Stimulated activated CD4-positive, alpha-beta T cell treated with anti-CD3 and anti-CD28 coated beads, TNF-alpha, amount 100 ng/mL, for 4 hours (primary cell): ENCODE measurements around the gene MRC2.

ENCODE experiments used
- DNase-seq, 3 experiments: peaks; one replicate each; pipeline ENCODE4 v3.0.0-alpha.2; 2020; ENCODE audit warnings: low read depth in 3 of 3

Gene MRC2

DNA sequence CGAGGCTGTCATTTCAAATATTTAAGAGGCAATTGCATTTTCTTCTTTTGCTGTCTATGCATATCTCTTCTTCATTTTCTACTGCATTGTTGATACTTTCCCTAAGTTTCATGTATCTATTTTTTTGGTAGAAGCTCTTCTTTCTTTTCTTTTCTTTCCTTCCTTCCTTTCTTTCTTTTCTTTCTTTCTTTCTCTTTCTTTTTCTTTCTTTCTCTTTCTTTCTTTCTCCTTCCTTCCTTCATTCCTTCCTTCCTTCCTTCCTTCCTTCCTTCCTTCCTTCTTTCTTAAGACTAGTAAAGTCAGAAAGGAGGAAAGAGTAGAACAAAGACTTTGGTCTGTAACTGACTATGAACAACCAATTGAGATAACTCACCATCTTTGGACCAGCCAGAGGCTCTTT, 33.9 kb downstream of the MRC2 start:
- DNase-seq: no peak

DNA sequence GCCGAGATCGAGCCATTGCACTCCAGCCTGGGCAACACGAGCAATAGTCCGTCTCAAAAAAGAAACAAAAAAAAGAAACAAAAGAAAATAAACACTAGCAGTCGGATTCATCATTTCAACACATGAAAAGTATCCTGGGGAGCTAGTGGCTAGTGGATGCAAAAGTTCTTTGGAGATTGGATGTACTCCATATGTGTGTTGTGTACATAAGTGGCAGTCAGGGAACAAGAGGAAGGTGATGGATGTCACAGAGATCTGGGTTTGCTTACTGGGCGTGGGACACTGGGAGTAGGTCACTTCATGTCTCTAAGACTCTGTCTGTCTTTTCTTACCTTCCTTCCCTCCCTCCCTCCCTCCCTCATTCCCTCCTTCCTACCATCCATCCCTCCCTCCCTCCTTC, 35.4 kb downstream of the MRC2 start:
- no peak for DNase-seq

DNA sequence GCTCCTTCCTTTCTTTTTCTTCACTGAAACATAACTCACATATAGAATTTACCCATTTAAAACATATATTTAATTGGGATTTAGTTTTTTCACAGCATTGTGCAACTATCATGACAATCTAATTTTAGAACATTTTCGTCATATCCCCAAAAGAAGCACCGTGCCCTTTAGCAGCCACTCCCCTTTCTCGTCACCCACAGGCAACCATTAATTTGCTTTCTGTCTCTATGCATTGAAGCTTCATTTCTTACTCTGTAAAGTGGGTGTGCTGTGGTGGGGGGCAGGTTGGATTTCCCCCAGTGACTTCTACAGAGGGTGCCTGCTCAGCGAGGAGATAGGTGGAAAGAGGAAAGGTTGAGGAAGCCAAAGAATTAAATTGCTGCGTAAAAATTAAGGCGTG, 35.8 kb downstream of the MRC2 start:
- no peak for DNase-seq

DNA sequence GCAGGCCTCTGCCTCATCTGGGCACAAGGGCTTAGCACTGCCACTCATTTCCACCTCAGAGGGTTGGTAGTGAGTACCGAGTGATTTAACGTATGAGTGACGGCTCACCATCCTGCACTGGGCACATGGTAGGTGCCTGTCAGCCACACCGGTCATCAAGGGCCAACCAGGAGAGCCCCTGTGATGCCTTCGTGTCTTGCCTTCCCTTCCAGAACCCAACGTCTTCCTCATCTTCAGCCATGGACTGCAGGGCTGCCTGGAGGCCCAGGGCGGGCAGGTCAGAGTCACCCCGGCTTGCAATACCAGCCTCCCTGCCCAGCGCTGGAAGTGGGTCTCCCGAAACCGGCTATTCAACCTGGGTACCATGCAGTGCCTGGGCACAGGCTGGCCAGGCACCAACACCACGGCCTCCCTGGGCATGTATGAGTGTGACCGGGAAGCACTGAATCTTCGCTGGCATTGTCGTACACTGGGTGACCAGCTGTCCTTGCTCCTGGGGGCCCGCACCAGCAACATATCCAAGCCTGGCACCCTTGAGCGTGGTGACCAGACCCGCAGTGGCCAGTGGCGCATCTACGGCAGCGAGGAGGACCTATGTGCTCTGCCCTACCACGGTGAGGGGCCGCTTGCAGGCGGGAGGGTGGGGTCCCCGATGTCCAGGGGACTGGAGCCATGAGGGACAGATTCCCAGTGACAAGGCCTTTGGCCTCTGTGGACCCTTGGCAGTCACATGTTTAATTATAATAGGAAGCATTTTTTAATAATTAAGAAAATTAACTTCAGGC, 37.1 kb downstream of the MRC2 start:
- no peak for DNase-seq

DNA sequence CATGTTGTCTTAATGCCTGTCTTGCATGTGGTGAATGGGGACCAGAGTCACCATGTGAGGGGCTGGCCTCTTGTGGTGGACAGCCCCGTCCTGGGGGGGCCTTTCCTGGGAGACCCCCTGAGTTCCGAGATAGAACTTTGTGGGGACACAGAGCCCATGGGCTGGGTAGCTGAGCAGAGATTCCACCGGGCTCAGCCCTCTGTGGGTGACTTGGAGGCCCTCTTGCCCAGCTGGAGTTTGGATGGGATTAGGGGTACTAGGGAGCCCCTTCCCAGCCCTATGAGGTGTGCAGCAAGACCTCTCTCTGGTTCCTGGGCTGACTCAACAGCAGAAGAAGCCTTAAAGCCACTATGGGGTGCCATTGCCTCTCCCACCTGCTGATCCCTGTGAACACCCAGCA, 38.1 kb downstream of the MRC2 start:
- no peak for DNase-seq

DNA sequence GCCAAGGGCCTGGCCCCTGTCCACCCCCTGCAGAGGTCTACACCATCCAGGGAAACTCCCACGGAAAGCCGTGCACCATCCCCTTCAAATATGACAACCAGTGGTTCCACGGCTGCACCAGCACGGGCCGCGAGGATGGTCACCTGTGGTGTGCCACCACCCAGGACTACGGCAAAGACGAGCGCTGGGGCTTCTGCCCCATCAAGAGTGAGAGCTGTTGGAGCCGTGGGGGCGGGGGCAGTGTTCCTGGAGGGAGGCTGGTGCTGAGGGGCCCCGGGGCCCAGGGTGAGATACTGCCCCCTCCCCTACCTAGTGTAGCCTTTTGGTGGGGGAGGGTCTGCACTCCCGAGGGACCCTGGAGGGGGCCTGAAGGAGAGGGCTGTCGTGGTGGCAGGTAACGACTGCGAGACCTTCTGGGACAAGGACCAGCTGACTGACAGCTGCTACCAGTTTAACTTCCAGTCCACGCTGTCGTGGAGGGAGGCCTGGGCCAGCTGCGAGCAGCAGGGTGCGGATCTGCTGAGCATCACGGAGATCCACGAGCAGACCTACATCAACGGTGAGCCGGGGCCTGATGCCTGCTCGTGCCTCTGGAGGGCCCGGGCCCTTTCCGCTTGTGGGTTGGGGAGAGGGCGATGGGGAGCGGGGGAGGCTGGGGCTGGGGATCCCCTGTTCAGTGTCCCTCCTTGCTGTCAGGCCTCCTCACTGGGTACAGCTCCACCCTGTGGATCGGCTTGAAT, 38.8 kb downstream of the MRC2 start:
- DNase-seq: no peak

DNA sequence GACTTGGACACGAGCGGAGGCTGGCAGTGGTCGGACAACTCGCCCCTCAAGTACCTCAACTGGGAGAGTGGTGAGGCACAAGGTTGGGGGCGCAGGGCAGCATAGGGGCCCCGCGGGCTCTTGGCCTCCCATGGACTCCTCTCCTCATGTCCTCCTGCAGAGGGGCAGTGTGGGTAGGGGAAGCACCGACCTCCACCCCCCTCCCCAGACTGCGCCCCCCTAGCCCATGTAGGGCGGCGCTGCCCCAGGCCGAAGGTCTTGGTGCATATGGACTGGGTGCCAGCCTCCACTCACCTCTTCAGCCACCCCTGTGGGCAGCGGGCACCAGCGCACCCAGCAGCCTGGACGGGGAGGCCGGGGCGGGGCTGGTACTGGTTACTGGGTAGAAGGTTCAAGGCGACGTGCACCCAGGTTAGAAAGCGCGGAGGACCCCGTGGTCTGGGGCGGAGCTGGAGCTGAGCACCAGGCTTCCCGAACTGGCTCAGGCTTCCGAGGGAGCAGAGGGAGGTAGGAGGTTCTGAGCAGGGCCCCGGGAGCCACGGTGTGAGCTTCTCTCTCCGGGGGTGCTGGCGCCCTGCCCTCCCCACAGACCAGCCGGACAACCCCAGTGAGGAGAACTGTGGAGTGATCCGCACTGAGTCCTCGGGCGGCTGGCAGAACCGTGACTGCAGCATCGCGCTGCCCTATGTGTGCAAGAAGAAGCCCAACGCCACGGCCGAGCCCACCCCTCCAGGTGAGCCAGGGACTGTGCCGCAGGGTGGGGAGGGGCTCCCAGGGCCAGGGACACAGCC, 39.5 kb downstream of the MRC2 start:
- no peak for DNase-seq

DNA sequence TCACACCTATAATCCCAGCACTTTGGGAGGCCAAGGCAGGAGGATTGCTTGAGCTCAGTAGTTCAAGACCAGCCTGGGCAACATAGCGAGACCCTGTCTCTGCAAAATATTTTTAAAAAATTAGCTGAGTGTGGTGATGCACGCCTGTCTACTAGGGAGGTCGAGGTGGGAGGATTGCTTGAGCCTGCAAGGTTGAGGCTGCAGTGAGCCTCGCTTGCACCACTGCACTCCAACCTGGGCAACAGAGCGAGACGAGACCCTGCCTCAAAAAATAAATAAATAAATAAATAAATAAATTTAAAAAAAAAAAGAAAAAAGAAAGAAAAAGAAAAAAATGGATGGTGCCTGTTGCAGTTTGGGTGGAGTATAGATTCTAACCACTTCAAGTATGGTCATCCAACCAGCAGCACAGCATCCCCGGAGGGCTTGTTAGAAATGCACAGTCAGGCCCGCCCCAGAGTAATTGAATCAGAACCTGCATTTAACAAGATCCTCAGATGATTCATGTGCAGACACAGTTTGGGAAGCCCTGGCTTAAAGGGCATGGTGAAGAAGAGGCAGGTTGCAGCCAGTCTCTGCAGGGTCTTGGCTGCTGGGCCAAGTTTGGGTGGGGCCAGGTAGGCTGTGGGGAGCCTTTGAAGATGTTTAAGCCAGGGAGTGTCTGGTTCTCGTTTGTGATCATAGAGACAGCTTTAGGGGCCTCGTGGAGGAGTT, 40.8 kb downstream of the MRC2 start:
- DNase-seq: no peak

DNA sequence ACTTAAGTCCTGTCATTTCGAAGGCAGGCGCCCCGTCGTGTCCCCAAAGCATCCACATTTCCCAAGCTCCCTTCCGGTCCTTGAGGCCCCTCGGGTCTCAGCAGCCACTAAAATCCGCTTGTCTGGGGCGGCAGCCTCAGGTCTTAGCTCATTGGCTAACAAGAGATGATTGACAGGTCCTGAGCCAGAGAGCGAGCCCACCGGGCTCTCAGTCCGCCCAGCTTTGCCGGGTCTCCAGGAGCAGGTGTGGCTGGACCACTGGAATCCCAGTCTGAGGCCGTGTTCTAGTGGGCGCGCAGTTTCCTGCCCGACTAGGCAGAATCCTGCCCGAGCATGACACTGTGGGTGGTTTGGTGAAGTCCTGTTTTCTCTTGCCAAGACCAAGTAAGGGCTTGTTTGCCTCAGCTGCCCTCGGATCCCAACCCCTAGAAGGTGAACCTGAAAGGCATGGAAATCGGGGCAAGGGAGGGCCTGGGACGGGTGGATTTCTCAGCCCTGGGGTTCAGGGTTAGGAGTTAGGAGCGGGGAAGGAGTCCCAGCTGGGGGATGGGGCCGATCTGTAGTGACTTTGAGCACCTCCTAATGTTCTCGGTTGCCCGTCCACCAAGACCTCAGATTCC, 42.8 kb downstream of the MRC2 start:
- no peak for DNase-seq

DNA sequence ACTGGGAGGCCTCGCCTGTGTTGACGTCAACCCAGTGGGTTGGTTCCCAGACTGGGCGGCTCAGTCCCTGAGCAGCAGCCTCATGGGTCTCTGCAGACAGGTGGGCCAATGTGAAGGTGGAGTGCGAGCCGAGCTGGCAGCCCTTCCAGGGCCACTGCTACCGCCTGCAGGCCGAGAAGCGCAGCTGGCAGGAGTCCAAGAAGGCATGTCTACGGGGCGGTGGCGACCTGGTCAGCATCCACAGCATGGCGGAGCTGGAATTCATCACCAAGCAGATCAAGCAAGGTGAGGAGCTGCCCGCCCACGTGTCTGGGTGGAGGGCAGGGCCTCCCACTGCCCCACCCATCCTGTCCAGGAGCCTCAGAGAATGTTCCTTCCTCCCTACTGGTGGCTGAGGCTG, 44.1 kb downstream of the MRC2 start:
- no peak for DNase-seq

DNA sequence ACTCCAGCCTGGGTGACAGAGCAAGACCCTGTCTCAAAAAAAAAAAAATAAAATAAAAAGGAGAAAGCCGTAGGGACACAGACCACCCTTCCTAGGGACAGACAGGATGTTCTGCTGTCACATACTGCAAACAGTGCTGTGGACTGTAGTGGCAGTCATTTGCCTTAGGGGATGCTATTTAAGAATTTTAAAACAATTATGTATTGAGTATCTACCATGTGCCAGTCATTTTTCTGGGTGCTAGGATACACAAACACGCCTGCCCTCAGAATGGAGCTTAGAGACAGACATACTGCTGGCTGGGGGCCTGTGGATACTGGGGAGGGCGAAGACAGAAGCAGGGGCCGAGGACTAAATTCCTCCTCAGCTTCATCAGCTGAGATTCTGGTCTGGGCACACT, 45.5 kb downstream of the MRC2 start:
- no peak for DNase-seq

DNA sequence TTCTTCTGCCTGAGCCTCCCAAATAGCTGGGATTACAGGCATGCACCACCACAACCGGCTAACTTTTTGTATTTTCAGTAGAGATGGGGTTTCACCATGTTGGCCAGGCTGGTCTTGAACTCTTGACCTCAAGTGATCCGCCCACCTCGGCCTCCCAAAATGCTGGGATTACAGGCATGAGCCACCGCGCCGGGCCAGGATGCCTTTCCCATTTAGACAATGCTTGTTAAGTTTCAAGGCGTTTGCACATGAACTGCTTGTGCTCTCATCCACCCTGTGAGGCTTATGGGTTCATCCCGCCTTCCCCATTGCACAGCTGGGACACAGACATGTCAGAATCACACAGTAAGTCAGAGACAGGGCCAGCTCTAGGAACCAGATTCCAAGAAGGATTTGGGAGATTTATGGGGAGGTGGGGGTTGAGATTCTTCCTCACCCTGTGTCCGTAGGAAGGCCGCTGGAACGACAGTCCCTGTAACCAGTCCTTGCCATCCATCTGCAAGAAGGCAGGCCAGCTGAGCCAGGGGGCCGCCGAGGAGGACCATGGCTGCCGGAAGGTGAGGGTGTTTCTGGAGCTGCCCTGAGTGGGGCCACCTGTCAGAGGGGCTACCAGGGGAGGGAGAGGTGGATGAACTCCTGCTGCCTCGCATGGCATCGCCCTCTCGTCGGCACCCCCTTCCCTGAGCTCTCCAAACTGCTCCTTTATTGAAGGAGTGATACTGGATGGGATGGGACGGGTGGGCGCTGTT, 46.3 kb downstream of the MRC2 start:
- no peak for DNase-seq

DNA sequence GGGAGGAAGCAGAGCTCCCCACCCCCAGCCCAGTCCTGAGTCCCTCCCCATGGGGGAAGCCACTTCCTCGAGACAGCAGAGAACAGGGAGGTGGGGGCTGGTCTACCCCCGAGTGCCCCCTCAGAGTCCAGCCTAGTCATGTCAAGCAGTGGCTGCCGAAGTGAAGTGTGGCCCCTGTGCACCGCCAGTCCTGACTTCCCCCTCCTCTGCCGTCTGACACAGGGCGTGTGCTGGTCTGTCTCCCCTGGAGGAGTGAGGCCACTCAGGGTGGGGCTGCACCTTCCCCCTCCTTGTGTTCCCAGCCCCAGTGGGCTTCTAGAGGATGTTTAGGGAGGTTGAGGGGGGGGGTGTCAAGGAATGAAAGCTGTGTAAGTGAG, 46.9 kb downstream of the MRC2 start:
- DNase-seq: no peak

DNA sequence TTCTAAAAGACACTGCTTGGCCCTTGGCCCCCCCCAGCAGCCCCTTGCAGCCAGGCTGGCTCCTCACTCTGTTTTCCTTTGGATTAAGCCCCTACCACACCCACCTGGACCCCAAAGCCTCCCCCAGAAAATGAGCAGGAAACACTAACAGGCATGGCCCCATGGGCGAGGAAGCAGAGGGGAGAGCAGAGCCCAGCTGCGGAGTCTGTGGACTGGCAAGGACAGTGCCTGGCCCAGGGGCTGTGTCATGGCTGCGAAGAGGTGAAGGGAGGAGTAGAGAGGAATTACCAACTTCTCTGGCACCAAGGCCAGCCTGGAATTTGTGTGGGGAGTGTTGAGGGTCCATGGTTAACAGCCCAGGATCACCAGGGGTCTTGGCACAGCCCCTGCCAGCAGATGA, 47.4 kb downstream of the MRC2 start:
- no peak for DNase-seq

DNA sequence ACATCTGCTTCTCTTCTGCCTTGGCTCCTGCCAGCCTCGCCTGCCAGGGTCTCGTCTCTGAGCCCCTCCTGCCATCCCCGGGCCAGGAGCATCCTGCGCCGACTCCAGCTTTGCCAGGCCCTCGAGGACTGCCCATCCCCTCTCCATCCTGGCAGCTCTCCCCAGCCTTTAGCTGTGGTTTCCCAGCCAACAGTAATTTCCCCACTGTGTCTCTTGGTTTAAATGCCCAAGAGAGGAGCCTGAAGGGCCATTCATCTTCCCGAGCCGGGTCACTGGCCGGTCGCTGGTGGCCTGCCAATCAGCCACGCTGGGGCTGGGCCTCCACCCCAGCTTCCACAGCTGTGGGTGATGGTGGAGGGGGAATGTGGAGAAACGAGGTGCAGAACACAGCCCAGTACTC, 47.8 kb downstream of the MRC2 start:
- DNase-seq: no peak

DNA sequence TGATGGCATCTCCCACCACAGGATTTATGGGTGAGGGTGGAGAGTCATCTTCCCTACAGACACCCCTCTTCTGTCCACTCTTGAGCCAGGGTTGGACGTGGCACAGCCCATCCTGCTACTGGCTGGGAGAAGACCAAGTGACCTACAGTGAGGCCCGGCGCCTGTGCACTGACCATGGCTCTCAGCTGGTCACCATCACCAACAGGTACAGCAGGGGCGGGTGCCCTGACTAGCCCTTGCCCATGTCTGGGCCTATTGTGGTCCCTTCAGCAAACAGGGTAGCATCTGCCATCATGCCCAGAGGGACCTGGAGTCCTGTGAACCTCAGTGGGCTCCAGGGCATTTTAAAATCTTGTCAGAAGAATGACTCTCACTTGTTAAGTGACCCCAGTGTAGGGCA, 48.2 kb downstream of the MRC2 start:
- DNase-seq: no peak

DNA sequence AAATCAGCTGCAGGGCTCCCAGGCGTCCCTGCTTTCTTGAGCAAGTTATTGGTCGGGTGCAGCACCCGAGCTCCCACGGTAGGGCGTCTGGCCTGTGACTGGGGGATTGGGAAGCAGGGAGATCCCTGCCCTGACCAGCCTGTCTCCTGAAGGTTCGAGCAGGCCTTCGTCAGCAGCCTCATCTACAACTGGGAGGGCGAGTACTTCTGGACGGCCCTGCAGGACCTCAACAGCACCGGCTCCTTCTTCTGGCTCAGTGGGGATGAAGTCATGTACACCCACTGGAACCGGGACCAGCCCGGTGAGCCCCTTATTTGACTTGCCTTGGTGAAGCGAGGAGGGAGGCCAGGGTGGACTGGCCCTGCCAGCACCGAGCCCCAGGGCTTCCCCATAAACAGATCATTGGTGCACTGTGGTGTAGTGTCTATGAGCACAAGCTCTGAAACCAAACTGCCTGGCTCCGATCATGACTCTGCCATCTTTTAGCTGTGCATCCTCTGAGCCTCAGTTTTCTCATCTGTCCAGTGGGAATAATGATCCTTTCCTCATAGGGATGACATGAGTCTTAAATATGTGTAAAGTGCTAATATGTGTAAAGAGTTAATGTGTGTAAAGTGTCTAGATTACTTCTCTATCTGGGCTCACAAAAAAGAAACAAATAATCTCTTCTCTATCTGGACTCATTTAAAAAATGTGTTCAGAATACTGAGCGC, 48.9 kb downstream of the MRC2 start:
- DNase-seq: no peak

DNA sequence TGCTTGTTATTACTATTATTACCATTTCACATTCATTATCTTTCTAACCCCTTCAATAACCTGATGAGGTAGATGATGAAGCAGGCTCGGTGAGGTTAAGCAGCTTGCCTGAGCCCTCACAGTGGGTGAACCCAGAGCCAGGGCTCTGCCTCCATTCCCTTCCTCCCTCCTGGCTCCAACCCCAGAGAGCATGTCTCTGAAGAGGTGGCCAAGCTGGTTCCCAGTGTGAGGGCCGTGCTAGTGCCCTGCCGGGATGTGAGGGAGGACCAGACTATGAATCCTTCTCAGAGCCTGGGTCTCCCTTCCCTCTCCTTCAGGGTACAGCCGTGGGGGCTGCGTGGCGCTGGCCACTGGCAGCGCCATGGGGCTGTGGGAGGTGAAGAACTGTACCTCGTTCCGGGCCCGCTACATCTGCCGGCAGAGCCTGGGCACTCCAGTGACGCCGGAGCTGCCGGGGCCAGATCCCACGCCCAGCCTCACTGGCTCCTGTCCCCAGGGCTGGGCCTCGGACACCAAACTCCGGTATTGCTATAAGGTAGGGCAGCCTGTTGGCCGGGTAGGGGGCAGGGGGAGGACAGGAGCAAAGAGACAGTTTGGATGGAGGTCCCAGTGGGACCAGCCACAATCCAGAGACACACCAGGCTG, 49.6 kb downstream of the MRC2 start:
- DNase-seq: no peak

DNA sequence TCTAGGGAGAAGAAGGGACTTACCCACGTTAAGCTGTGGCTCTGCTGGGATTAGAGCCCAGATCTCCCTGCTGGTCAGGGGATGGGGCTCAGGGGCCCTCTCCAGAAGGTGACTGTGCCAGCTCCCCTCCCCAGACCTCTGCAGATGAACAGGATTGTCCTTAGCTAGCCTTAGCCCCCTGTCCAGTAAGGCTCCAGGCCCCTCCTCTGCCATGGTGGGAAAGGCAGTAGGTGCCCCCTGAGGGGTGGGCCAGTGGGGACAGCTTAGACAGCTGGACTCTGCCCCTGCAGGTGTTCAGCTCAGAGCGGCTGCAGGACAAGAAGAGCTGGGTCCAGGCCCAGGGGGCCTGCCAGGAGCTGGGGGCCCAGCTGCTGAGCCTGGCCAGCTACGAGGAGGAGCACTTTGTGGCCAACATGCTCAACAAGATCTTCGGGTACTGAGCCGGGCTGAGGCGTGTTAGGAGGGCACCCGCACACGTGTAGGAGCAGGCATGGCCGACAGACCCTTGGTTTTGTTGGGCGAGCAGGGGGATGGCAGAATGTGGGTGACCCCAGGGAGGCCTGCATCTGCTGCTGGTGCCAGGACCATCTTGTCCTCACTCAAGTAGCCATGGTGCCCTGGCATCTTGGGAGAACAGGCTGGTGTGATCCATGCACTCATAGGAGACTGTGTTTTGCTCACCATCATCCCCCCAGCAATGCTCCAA, 50.9 kb downstream of the MRC2 start:
- DNase-seq: no peak
